ENCODE measurements around the gene PWWP2B.

- no peak for TF ChIP-seq CTCF (IDR thresholded peaks at IDR 0.05; ENCODE audit: low read length)
- no peak for TF ChIP-seq EZH2 (IDR thresholded peaks at IDR 0.05; ENCODE audit: borderline replicate concordance, low read length)
Observed at GRCh38 chr10:132417957-132418441, 21.0 kb downstream of the PWWP2B start.

Data from OCI-LY1 (cell line).